Muscle of leg (tissue), 11 donors: ENCODE measurements around the gene SULT1A2. TPM values are rescaled to one million over a fixed set of nuclear protein-coding genes. Genes with fewer than 3 reads are reported as not detected.
"Not testable (repeated sequence)": the region's sequence is repeated elsewhere in the genome, so short reads cannot be mapped to it uniquely, and the experiment has no call there.

Experiments used
- DNase-seq: peaks from one replicate; pipeline ENCODE4 v3.0.0; 2013
- H3K27ac ChIP-seq: one replicate; pipeline ENCODE4 v1.5.1; 2013; ENCODE audit warnings: mild to moderate bottlenecking, low read length, control low read depth
- H3K27me3 ChIP-seq: one replicate; pipeline ENCODE4 v1.6.1; 2013; ENCODE audit warnings: low read length; ENCODE audit not compliant: control insufficient read depth, insufficient read depth
- H3K36me3 ChIP-seq: one replicate; pipeline ENCODE4 v1.6.1; 2013; ENCODE audit warnings: low read length; ENCODE audit not compliant: control insufficient read depth, insufficient read depth
- H3K4me1 ChIP-seq: one replicate; pipeline ENCODE4 v1.6.1; 2013; ENCODE audit warnings: low read length; ENCODE audit not compliant: control insufficient read depth, insufficient read depth
- H3K4me3 ChIP-seq: one replicate; pipeline ENCODE4 v1.5.1; 2013; ENCODE audit warnings: low read length, control low read depth
- H3K9me3 ChIP-seq: replicated peaks from 2 replicates; pipeline ENCODE4 v1.6.1; 2013; ENCODE audit warnings: low read depth, low read length; ENCODE audit not compliant: control insufficient read depth
- WGBS: methylation state at CpG from one replicate; pipeline ENCODE4 v1.1.5; 2013; ENCODE audit warnings: missing lambda C conversion rate; ENCODE audit not compliant: insufficient coverage; 5-methylcytosine and 5-hydroxymethylcytosine counted together
- polyA plus RNA-seq, 8 donors: library from polyadenylated mRNA; unstranded; fragments of 120-200 nt; gene quantifications; one replicate each; pipeline versions ENCODE4 v1.2.1 to v1.2.3, GENCODE V29; 2013; ENCODE audit warnings: inconsistent platforms in 1 of 8, low replicate concordance in 1 of 8; ENCODE audit not compliant: insufficient read length in 8 of 8, insufficient read depth in 1 of 8
- total RNA-seq: library from RNA; stranded (reverse); fragments of 120-200 nt; gene quantifications from one replicate; pipeline ENCODE4 v1.2.4, GENCODE V29; 2013

Gene SULT1A2
- total and polyA plus RNA-seq, 9 donors, result 0.43 to 1.1 (median 0.92) TPM

GRCh38 chr16:28602062-28602461, 5.2 kb upstream of the SULT1A2 start:
- H3K27me3 ChIP-seq, H3K9me3 ChIP-seq, H3K4me3 ChIP-seq, H3K4me1 ChIP-seq, DNase-seq, H3K36me3 ChIP-seq, H3K27ac ChIP-seq: not testable (repeated sequence)
- WGBS, result no CpG with 5 or more reads among the region's 10 CpGs

DNA sequence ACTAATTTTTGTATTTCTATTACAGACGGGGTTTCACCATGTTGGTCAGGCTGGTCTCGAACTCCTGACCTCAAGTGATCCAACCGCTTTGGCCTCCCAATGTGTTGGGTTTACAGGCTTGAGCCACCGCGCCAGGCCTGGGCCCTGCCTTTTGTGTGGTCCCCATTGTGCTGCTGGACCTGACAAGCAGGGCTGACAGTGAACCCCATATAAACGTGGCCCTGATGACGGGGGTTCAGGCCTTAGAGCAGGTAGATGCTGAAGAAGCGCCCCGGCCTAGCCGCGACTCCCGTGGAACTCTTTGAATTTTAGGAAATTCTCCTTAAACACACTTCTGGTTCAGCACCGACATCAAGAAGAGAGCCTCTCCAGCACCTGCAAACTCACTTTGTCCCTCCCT, 4.7 kb upstream of the SULT1A2 start:
- H3K27me3 ChIP-seq, H3K4me3 ChIP-seq, H3K27ac ChIP-seq, DNase-seq, H3K9me3 ChIP-seq, H3K4me1 ChIP-seq, H3K36me3 ChIP-seq: not testable (repeated sequence)
- 84% methylated on average over 10 of the region's 13 CpGs for WGBS

DNA sequence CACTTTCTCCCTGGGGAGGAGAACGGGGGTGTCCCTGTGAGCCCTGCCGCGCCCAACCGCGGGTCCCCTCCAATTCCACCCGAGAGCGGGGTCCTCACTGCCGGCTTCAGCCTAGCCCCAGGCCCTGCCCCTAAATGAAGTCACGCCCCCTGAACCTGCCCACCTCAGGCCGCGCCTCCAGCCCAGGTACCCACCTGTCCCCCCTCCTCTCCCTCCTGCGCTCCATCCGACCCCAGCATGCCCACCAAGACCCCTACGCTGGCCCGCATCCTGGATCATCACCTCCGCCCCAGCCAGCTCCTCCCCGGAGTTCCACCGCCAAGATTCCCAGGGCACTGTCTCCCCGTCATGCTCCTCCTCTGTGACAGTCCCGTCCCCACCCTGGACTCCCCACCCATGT, 4.1 kb upstream of the SULT1A2 start:
- DNase-seq, result not testable (repeated sequence)
- WGBS, result 10% methylated on average over 5 of the region's 20 CpGs

DNA sequence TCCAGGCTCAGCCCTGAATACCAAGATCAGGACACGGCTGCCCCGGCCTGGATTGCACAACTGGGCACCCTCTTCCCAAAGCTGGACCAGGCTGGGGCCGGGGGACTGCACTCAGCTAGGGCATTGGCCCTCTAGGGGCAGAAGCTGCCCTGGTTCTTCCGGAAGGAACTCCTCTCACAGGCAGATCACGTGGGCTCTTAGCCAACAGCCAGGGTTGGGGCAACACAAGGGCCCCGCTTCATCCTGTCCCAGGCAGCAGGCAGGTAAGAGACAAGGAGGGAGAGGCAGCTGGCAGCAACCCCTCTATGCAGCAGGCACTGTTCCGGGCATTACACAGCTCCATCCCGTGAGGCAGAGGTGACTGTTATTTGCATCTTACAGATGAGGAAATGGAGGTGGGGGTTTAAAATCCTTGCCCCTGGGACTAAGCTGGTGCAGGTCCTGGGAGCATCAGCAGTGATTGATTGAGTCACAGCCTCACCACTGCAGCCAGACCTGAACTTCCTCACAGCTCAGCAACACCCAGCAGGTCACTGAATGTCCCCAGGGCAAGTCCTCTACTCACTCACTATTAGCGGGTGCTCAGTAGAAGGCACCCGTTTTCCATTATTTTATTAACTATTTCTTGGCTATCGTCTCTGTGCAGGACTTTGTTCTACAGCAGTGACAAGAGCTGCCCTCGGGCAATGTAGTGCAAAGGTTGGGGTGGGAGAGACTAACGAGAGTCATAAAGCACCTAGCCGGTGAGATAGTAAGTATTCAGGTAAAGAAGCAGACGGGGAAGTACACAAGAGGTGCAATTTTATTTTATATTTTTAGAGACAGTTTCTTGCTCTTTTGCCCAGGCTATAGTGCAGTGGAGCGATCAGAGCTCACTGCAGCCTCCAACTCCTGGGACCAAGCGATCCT, 2.8 kb upstream of the SULT1A2 start:
- WGBS, result no CpG with 5 or more reads among the region's 17 CpGs

More for the DNA sequence above, 4.1 kb upstream of the SULT1A2 start:
- not testable (repeated sequence) for H3K27ac ChIP-seq, H3K4me3 ChIP-seq, H3K36me3 ChIP-seq, H3K27me3 ChIP-seq, H3K9me3 ChIP-seq
- peaks cover 11% of the 10 kb centered on the region for H3K4me1 ChIP-seq

DNA sequence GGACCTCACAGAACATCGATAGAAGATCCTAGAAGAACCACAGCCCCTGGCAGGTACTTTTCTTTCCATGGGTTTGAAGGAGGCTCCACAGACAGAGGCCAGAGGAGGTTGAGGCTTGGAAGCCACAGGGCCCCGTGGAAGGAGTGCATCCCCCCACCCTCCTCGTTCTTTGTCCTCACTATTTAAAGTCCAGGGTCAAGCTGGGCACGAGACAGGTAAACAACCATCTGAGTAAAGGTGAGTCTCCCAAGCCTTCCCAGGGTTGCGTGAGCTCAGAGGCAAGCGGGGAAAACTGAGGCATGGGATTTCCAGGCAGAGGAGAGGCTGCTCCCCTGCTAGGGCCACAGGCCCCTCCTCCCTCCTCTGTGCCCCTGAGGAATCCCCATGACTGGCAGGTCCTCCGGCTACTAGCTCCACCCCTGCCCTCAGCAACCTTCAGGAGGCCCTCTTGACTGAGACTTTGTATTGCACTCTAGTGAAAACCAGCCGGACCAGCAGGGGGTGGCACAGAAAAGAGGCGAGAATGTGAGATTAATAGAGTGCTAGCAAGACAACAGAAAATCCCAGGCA, 927 bp upstream of the SULT1A2 start:
- no peak overlapping the region for H3K27ac ChIP-seq
- H3K4me1 ChIP-seq, result peaks cover 11% of the 10 kb centered on the region
- H3K4me3 ChIP-seq, result no peak overlapping the region
- peaks cover 3% of the 10 kb centered on the region for H3K36me3 ChIP-seq
- DNase-seq, result no peak
- H3K9me3 ChIP-seq, result no peaks in the 10 kb centered on the region
- H3K27me3 ChIP-seq, result peaks cover 2% of the 10 kb centered on the region
- 59% methylated on average over 5 of the region's 9 CpGs for WGBS

More for the DNA sequence above, 2.8 kb upstream of the SULT1A2 start:
- H3K4me1 ChIP-seq, result peaks cover 11% of the 10 kb centered on the region
- not testable (repeated sequence) for DNase-seq, H3K27ac ChIP-seq, H3K9me3 ChIP-seq, H3K4me3 ChIP-seq, H3K36me3 ChIP-seq, H3K27me3 ChIP-seq

- 78% methylated on average over 4 of the region's 8 CpGs for WGBS
- H3K4me1 ChIP-seq, result peaks cover 11% of the 10 kb centered on the region
- H3K27me3 ChIP-seq, result peaks cover 2% of the 10 kb centered on the region
- no peaks in the 10 kb centered on the region for H3K9me3 ChIP-seq
- DNase-seq, result no peak
- no peak overlapping the region for H3K4me3 ChIP-seq
- no peak overlapping the region for H3K27ac ChIP-seq
- H3K36me3 ChIP-seq, result peaks cover 8% of the 10 kb centered on the region
These were observed 677 bp downstream of the SULT1A2 start for GRCh38 chr16:28596115-28596630.

DNA sequence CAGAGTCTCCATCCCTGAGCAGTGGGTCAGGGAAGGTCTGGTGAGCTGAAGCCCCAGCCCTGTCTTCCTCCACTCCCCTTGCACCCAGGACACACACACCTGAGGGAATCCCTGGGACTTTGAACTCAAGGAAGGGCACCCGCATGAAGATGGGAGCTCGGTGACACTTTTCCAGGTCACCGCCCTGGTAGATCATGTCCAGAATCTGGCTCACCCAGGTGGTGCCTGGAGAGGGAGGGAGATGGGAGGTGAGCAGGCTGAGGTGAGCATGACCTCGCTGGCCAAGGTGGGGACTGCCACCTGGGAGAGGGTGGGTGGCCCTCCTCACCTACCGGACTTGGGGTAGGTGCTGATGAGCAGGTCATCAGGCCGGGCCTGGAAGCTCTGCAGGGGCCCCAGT, 1.4 kb downstream of the SULT1A2 start:
- not testable (repeated sequence) for H3K27me3 ChIP-seq, DNase-seq, H3K9me3 ChIP-seq, H3K27ac ChIP-seq, H3K4me3 ChIP-seq
- H3K36me3 ChIP-seq, result peaks cover 13% of the 10 kb centered on the region
- H3K4me1 ChIP-seq, result peaks cover 11% of the 10 kb centered on the region
- 100% methylated on average over 3 of the region's 6 CpGs for WGBS

DNA sequence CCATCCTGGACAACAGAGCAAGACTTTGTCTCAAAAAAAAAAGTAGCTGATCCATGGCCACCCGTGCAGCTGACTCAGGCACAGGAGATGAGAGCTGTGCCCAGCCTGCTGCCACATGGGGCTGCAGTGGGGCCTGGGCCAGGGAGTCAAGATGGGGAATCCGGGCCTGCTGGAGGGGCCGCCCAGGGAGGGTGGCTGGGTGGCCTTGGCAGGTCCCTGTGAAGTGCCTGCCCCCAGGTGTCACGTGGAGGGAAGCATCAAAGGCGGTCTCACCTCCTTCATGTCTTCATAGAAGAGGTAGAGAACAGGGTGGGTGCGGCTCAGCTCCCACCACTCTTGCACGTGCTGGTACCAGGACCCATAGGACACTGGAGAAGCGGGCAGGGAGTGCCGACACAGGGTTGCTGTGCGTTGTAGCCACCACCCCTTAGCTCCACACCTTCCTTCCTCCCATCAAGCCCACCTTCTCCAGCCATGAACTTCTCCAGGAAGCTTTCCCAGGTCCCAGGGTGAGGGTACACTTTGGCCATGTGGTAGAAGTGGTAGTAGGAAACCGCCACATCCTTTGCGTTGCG, 3.8 kb downstream of the SULT1A2 start:
- DNase-seq, result no peak
- WGBS, result 59% methylated on average over 1 of the region's 13 CpGs
- no peaks in the 10 kb centered on the region for H3K9me3 ChIP-seq
- peaks cover 2% of the 10 kb centered on the region for H3K27me3 ChIP-seq
- H3K4me3 ChIP-seq, result no peak overlapping the region
- peaks cover 36% of the 10 kb centered on the region for H3K36me3 ChIP-seq
- H3K4me1 ChIP-seq, result peaks cover 11% of the 10 kb centered on the region
- H3K27ac ChIP-seq, result no peak overlapping the region

DNA sequence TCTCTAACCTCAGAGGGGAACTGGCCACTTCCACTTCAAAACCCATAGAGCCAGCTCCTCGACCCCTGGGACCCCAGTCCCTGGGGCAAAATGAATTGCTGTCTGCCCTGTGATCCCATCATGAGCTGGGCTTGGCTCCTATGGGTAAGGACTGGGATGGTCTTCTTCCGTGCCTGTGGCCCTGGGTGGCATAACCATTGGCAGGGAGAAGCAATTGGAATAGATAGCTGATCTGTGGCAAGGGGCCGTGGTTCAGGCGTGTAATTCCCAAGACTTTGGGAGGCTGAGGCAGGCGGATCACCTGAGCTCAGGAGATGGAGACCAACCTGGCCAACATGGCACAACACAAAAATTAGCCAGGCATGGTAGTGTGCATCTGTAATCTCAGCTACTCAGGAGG, 4.3 kb downstream of the SULT1A2 start:
- H3K9me3 ChIP-seq, result no peaks in the 10 kb centered on the region
- peaks cover 2% of the 10 kb centered on the region for H3K27me3 ChIP-seq
- H3K4me3 ChIP-seq, result no peak overlapping the region
- no peak overlapping the region for H3K27ac ChIP-seq
- DNase-seq, result no peak
- WGBS, result 88% methylated on average over 4 of the region's 5 CpGs
- peaks cover 11% of the 10 kb centered on the region for H3K4me1 ChIP-seq
- H3K36me3 ChIP-seq, result peaks cover 41% of the 10 kb centered on the region

GRCh38 chr16:28591355-28591754, 5.5 kb downstream of the SULT1A2 start:
- H3K27me3 ChIP-seq, result no peaks in the 10 kb centered on the region
- WGBS, result 65% methylated on average over 2 of the region's 6 CpGs
- no peak overlapping the region for H3K27ac ChIP-seq
- peaks cover 43% of the 10 kb centered on the region for H3K36me3 ChIP-seq
- DNase-seq, result no peak
- no peaks in the 10 kb centered on the region for H3K9me3 ChIP-seq
- H3K4me3 ChIP-seq, result no peak overlapping the region
- H3K4me1 ChIP-seq, result peaks cover 2% of the 10 kb centered on the region
